ENCODE results near the gene GRB2. TPM values are rescaled to one million over a fixed set of nuclear protein-coding genes. Genes with fewer than 3 reads are reported as not detected.
"Not testable (repeated sequence)": the region's sequence is repeated elsewhere in the genome, so short reads cannot be mapped to it uniquely, and the experiment has no call there.

The GRB2 gene
- total RNA-seq, 1 donor from 2014 or later = 77.5 TPM

DNA sequence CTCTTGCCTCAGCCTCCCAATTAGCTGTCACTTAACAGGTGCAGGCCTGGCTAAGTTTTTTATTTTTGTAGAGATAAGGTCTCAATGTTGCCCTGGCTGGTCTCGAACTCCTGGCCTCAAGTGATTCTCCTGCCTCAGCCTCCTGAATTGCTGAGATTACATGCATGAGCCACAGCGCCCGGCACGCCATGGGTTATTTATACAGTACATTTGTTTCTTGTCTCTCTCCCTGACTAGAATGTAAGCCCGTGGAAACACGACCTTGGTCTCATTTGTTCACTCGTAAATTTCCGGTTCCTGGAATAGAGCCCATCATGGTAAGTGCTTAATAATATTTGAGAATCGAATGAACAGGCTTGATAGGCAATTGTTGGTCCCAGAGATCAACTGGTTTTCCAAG, 118.3 kb downstream of the GRB2 start:
- TF ChIP-seq CTCF (conservative IDR thresholded peaks at IDR 0.05; ENCODE audit: low read depth, low read length) = no peak
- H3K4me3 ChIP-seq (ENCODE audit: low read depth, low read length) = no peak overlapping the region
- no peak for DNase-seq (ENCODE audit: low read depth)

GRCh38 chr17:75285123-75285522, 120.4 kb downstream of the GRB2 start:
- no peak for DNase-seq (ENCODE audit: low read depth)
- no peak for TF ChIP-seq CTCF (conservative IDR thresholded peaks at IDR 0.05; ENCODE audit: low read depth, low read length)
- H3K4me3 ChIP-seq (ENCODE audit: low read depth, low read length) = no peak overlapping the region

- DNase-seq (ENCODE audit: low read depth); H3K4me3 ChIP-seq (ENCODE audit: low read depth, low read length): not testable (repeated sequence)
Observed at GRCh38 chr17:75280189-75280588, 125.3 kb downstream of the GRB2 start.

- DNase-seq (ENCODE audit: low read depth) = no peak
- no peak overlapping the region for H3K4me3 ChIP-seq (ENCODE audit: low read depth, low read length)
- TF ChIP-seq CTCF (conservative IDR thresholded peaks at IDR 0.05; ENCODE audit: low read depth, low read length) = no peak
Observed at GRCh38 chr17:75277664-75278071, 127.8 kb downstream of the GRB2 start.

DNA sequence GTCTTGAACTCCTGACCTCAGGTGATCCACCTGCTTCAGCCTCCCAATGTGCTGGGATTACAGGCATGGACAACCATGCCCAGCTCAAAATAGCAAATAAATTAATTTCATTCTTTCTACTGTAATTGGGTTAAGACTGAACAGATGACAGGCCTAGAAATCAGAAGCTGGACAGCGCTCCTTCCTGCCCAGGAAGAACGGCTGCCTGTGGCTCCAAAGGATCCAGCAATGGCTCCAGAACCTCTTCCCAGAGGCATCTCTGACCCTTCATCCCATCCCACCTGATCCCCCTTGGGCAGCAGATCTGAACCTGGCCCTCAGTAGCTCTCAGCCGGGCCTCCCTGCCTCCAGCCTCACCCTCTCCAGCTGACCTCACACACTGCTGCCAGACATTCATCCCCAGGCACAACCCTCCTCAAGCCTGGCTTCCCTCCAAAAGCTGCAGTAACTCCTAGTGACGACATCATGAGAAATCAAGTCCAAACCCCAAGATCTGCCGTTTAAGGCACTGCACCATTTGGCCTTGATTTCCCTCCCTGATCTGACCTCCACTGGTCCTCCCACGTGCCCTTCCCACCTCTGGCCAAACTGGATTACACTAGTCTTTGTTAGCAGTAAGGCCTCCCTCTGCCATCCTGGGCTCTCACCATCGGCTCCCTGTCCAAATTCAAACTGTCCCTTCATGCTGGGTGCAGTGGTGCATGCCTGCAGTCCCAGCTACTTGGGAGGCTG, 131.3 kb downstream of the GRB2 start:
- no peak for DNase-seq (ENCODE audit: low read depth)
- no peak for TF ChIP-seq CTCF (conservative IDR thresholded peaks at IDR 0.05; ENCODE audit: low read depth, low read length)
- no peak overlapping the region for H3K4me3 ChIP-seq (ENCODE audit: low read depth, low read length)

DNA sequence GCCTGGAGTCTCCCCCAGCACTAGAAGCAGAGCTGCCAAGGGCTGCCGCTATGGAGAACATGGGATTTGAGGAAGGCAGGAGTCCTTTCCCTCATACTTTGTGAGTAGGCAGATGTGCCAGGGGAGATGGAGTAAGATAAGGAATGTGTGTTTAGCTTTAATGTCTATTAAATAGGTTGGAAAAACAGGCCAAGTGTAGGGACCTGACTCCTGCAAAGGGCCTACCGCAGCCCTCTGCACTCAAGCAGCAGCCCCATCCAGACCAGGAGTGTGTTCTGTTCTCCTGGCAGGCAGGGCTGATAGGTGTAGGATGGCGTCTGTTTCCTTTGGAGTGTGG, 132.7 kb downstream of the GRB2 start:
- TF ChIP-seq CTCF (conservative IDR thresholded peaks at IDR 0.05; ENCODE audit: low read depth, low read length) = no peak
- no peak for DNase-seq (ENCODE audit: low read depth)
- H3K4me3 ChIP-seq (ENCODE audit: low read depth, low read length) = no peak overlapping the region

DNA sequence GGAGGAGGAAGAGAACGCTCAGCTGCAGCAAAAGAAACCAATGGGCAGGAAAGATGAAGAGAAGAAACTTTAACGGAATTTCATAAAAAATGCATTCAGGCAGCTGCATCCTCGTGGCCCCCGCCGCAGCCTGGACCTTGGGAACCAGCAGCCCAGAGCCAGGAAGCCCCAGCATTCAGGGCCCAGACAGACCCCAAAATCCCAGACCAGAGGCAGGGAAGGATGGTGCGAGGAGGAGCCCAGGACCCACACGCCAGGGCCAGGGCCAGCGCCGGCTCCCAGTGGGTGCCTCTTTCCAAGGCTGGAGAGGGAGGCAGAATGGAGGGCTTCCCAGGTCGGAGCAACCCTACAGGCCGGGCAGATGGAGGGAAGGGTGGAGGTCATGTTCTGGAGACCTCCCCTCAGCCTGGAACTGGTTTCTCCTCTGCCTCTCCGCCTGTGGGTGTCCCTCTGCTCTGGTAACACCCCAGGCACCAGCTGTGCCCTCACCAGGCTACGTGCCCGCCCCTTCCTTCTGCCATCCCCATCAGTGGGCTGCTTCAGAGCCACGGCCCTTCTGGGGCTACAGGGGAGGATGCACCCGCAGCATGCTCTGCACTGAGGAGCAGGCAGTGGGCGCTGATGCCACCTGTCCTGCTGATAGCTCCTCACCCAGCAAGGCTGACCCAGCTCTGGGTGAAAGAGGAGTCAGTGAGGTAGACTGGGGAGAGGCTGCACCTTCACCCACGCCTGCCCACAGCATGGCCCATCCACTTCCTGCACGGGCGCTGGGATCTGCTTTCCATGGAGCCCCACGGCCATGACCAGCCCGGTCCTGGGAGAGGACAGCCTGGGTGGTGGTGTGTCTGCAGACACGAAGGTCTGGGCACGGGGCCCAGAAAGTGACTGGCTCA, 133.3 kb downstream of the GRB2 start:
- DNase-seq (ENCODE audit: low read depth) = no peak
- TF ChIP-seq CTCF (conservative IDR thresholded peaks at IDR 0.05; ENCODE audit: low read depth, low read length) = no peak

More for the DNA sequence above, 133.3 kb downstream of the GRB2 start:
- peak overlapping the region; percentile 83 for H3K4me3 ChIP-seq (ENCODE audit: low read depth, low read length)

Data from epithelial cell of proximal tubule (primary cell).